Endodermal cell (in vitro differentiated cells): ENCODE data around the gene ZNF335. TPM values are rescaled to one million over a fixed set of nuclear protein-coding genes. Genes with fewer than 3 reads are reported as not detected.

Experiments
- DNase-seq: peaks from one replicate; pipeline ENCODE4 v3.0.0-alpha.2; 2017
- H3K27ac ChIP-seq: 2 replicates; pipeline ENCODE4 v1.5.1; 2013; ENCODE audit warnings: mild to moderate bottlenecking, low read depth, low read length, moderate library complexity
- H3K27me3 ChIP-seq: 2 replicates; pipeline ENCODE4 v1.6.1; 2013; ENCODE audit warnings: mild to moderate bottlenecking, low read length, moderate library complexity; ENCODE audit not compliant: insufficient read depth, control insufficient read depth, poor library complexity, severe bottlenecking
- H3K36me3 ChIP-seq: 2 replicates; pipeline ENCODE4 v1.7.0; 2013; ENCODE audit warnings: mild to moderate bottlenecking, low read length, moderate library complexity; ENCODE audit not compliant: control insufficient read depth, insufficient read depth
- H3K4me1 ChIP-seq: one replicate; pipeline ENCODE4 v1.7.0; 2013; ENCODE audit warnings: low read length; ENCODE audit not compliant: control insufficient read depth, insufficient read depth
- H3K4me3 ChIP-seq: 2 replicates; pipeline ENCODE4 v1.5.1; 2013; ENCODE audit warnings: mild to moderate bottlenecking, low read length, moderate library complexity
- H3K9ac ChIP-seq: 2 replicates; pipeline ENCODE4 v1.6.1; 2013; ENCODE audit warnings: mild to moderate bottlenecking, low read length, moderate library complexity; ENCODE audit not compliant: poor library complexity, severe bottlenecking; ENCODE audit errors: extremely low read depth
- H3K9me3 ChIP-seq: 2 replicates; pipeline ENCODE4 v1.6.1; 2013; ENCODE audit warnings: mild to moderate bottlenecking, low read length, moderate library complexity; ENCODE audit not compliant: control insufficient read depth
- H3K27ac Mint-ChIP-seq: 2 replicates; pipeline ENCODE4 v1.8.0; 2020; ENCODE audit warnings: mixed read lengths
- H3K27me3 Mint-ChIP-seq: 2 replicates; pipeline ENCODE4 v1.8.0; 2021; ENCODE audit warnings: mild to moderate bottlenecking, mixed read lengths; ENCODE audit not compliant: insufficient read depth
- H3K36me3 Mint-ChIP-seq: 2 replicates; pipeline ENCODE4 v1.8.0; 2020; ENCODE audit warnings: low read depth, mixed read lengths
- H3K4me1 Mint-ChIP-seq: 2 replicates; pipeline ENCODE4 v1.8.0; 2020; ENCODE audit warnings: mixed read lengths
- H3K4me3 Mint-ChIP-seq: 2 replicates; pipeline ENCODE4 v1.8.0; 2020; ENCODE audit warnings: mild to moderate bottlenecking, moderate library complexity, mixed read lengths
- H3K9me3 Mint-ChIP-seq: 2 replicates; pipeline ENCODE4 v1.8.0; 2020; ENCODE audit warnings: mild to moderate bottlenecking, mixed read lengths
- CTCF ChIP-seq: fragments of 200-600 bp; sonication (generic); conservative IDR thresholded peaks from 2 replicates; pipeline ENCODE4 v1.5.0; 2021; ENCODE audit warnings: antibody characterized with exemption, mild to moderate bottlenecking
- WGBS, 2 experiments: methylation state at CpG; one replicate each; pipeline versions ENCODE4 v1.1.5 to v1.1.7; 2013; ENCODE audit warnings: missing lambda C conversion rate in 2 of 2, mixed read lengths in 1 of 2; ENCODE audit not compliant: insufficient coverage in 1 of 2, insufficient read length in 1 of 2; 5-methylcytosine and 5-hydroxymethylcytosine counted together
- total RNA-seq, 2 donors: library from RNA; stranded (reverse); fragmentation: NEBNext Ultra II Directional in 1 of 2; extraction: Animal tissue kit (Norgen Biotek cat#: 25700) in 1 of 2; gene quantifications; 2 replicates in 1 of 2; 3 replicates in 1 of 2; pipeline ENCODE4 v1.2.1, GENCODE V29; 2021

Gene ZNF335
- total RNA-seq, 2 donors from 2014 or later = 18.3 to 21.0 TPM

GRCh38 chr20:45987108-45987780 is 15.2 kb upstream of the ZNF335 start:
- Histone ChIP-seq H3K9me3 (no peaks in the 10 kb centered on the region), H3K27me3 (no peaks in the 10 kb centered on the region), H3K36me3 (no peaks in the 10 kb centered on the region), H3K9ac (no peak overlapping the region), H3K4me3 (no peak overlapping the region), H3K27ac (no peak overlapping the region), H3K4me1 (peaks cover 4% of the 10 kb centered on the region)
- Mint-ChIP-seq H3K27me3 (peaks cover 3% of the 10 kb centered on the region), H3K4me3 (no peak overlapping the region), H3K9me3 (no peaks in the 10 kb centered on the region), H3K36me3 (no peaks in the 10 kb centered on the region), H3K27ac (no peak overlapping the region), H3K4me1 (peaks cover 12% of the 10 kb centered on the region)
- DNase-seq = peak; percentile 96
- 20 to 25% methylated on average over 11 to 16 of the region's 16 CpGs for WGBS, 2 experiments
- peak; percentile 97 for TF ChIP-seq CTCF

- DNase-seq = peak; percentile 55
- Mint-ChIP-seq H3K4me3 (no peak overlapping the region), H3K36me3 (no peaks in the 10 kb centered on the region), H3K9me3 (no peaks in the 10 kb centered on the region), H3K27ac (no peak overlapping the region), H3K27me3 (peaks cover 3% of the 10 kb centered on the region), H3K4me1 (peaks cover 12% of the 10 kb centered on the region)
- Histone ChIP-seq H3K36me3 (no peaks in the 10 kb centered on the region), H3K9ac (no peak overlapping the region), H3K27me3 (no peaks in the 10 kb centered on the region), H3K4me3 (no peak overlapping the region), H3K9me3 (no peaks in the 10 kb centered on the region), H3K27ac (no peak overlapping the region), H3K4me1 (peaks cover 4% of the 10 kb centered on the region)
- no peak for TF ChIP-seq CTCF
- WGBS, 2 experiments = 87 to 89% methylated on average over 4 to 7 of the region's 7 CpGs
Measured at GRCh38 chr20:45985573-45985972, 13.6 kb upstream of the ZNF335 start.

- Histone ChIP-seq H3K4me1 (peaks cover 4% of the 10 kb centered on the region), H3K4me3 (peak overlapping the region; percentile 24), H3K36me3 (no peaks in the 10 kb centered on the region), H3K9ac (peak overlapping the region; percentile 6), H3K27ac (no peak overlapping the region), H3K27me3 (no peaks in the 10 kb centered on the region), H3K9me3 (no peaks in the 10 kb centered on the region)
- Mint-ChIP-seq H3K27me3 (peaks cover 5% of the 10 kb centered on the region), H3K9me3 (no peaks in the 10 kb centered on the region), H3K4me3 (no peak overlapping the region), H3K36me3 (no peaks in the 10 kb centered on the region), H3K4me1 (peaks cover 21% of the 10 kb centered on the region), H3K27ac (no peak overlapping the region)
- TF ChIP-seq CTCF = no peak
- peak; percentile 54 for DNase-seq
- 69 to 82% methylated on average over 6 to 7 of the region's 7 CpGs for WGBS, 2 experiments
Measured at GRCh38 chr20:45983279-45983743, 11.3 kb upstream of the ZNF335 start.
